Measurements from ENCODE around the gene UBL3.

DNA sequence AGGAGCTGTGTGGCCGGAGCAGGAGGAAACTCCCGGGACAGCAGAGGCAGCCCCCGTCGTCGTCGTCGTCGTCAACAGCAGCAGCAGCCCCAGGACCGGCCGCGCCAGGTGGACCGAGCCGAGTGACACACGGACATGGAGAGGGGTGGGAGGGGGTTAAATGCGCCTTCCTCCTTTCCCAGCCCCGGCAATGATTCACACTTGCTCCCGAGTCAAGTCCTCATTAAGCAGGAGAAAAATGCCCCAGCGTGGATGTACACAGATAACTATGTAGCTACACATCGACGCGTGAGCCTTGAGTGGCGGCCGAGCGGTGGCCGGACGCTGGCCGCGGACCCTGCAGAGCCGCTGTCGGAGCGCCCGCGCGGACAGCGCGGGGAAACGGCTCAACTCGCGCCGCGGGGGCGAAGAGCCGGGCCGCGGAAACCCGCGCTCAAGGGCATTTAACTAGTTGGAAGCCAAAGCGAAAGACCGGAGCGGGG, 645 bp downstream of the UBL3 start:
- TF ChIP-seq, protein P1, sequence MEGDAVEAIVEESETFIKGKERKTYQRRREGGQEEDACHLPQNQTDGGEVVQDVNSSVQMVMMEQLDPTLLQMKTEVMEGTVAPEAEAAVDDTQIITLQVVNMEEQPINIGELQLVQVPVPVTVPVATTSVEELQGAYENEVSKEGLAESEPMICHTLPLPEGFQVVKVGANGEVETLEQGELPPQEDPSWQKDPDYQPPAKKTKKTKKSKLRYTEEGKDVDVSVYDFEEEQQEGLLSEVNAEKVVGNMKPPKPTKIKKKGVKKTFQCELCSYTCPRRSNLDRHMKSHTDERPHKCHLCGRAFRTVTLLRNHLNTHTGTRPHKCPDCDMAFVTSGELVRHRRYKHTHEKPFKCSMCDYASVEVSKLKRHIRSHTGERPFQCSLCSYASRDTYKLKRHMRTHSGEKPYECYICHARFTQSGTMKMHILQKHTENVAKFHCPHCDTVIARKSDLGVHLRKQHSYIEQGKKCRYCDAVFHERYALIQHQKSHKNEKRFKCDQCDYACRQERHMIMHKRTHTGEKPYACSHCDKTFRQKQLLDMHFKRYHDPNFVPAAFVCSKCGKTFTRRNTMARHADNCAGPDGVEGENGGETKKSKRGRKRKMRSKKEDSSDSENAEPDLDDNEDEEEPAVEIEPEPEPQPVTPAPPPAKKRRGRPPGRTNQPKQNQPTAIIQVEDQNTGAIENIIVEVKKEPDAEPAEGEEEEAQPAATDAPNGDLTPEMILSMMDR (IDR thresholded peaks at IDR 0.05) = no peak
- TF ChIP-seq POLR2A (IDR thresholded peaks at IDR 0.05) = no peak
